ENCODE data around the gene LIN7B. TPM values are rescaled to one million over a fixed set of nuclear protein-coding genes. Genes with fewer than 3 reads are reported as not detected.
A peak's percentile ranks its signal among the peaks of the same experiment; 100 is the strongest.

LIN7B gene
- total and polyA plus RNA-seq, 8 donors: 4.0 to 118 (median 11.5) TPM; not detected in 1

GRCh38 chr19:49103331-49104085 lies 10.7 kb upstream of the LIN7B start:
- DNase-seq: no peak
- TF ChIP-seq CTCF (IDR thresholded peaks at IDR 0.05): no peak
- no peak for TF ChIP-seq POLR2AphosphoS5 (IDR thresholded peaks at IDR 0.05)
- TF ChIP-seq EP300 (IDR thresholded peaks at IDR 0.05): no peak
- no peak for TF ChIP-seq POLR2A (IDR thresholded peaks at IDR 0.05)
- Histone ChIP-seq H3K36me3 (peaks cover 94 to 100% (median 100%) of the 10 kb centered on the region in 4 donors), H3K4me1 (peaks cover 0 to 4% (median 3%) of the 10 kb centered on the region in 4 donors), H3K27ac (no peak overlapping the region), H3K27me3 (no peaks in the 10 kb centered on the region), H3K9me3 (no peaks in the 10 kb centered on the region), H3K4me3 (no peak overlapping the region)
- intact Hi-C loops (cut with DNase I; ENCODE audit: low total_unique reads): no loop called here
- 82 to 91% (median 88%) methylated on average over 21 to 33 of the region's 33 CpGs for WGBS, 5 donors

GRCh38 chr19:49104229-49104864 lies 9.8 kb upstream of the LIN7B start:
- Histone ChIP-seq H3K36me3 (peaks cover 90 to 100% (median 100%) of the 10 kb centered on the region in 4 donors), H3K4me3 (no peak overlapping the region), H3K4me1 (no peaks in the 10 kb centered on the region), H3K27ac (no peak overlapping the region), H3K27me3 (no peaks in the 10 kb centered on the region), H3K9me3 (no peaks in the 10 kb centered on the region)
- 76 to 85% (median 83%) methylated on average over 30 of the region's 30 CpGs for WGBS, 5 donors
- intact Hi-C loops (cut with DNase I; ENCODE audit: low total_unique reads): no loop called here
- no peak for TF ChIP-seq POLR2A (IDR thresholded peaks at IDR 0.05)
- TF ChIP-seq POLR2AphosphoS5 (IDR thresholded peaks at IDR 0.05): no peak
- TF ChIP-seq EP300 (IDR thresholded peaks at IDR 0.05): no peak
- TF ChIP-seq CTCF (IDR thresholded peaks at IDR 0.05): no peak
- DNase-seq: peak in 1 of 2 donors; percentile 65

- Histone ChIP-seq H3K4me3 (no peak overlapping the region), H3K4me1 (peaks cover 0 to 13% (median 5%) of the 10 kb centered on the region in 4 donors), H3K27me3 (no peaks in the 10 kb centered on the region), H3K36me3 (peaks cover 66 to 81% (median 78%) of the 10 kb centered on the region in 4 donors), H3K27ac (no peak overlapping the region), H3K9me3 (no peaks in the 10 kb centered on the region)
- WGBS, 5 donors: 57 to 64% (median 58%) methylated on average over 12 of the region's 12 CpGs
- TF ChIP-seq POLR2A (IDR thresholded peaks at IDR 0.05) (no peak), POLR2AphosphoS5 (IDR thresholded peaks at IDR 0.05) (no peak), CTCF (IDR thresholded peaks at IDR 0.05) (peak in 5 of 7 experiments; percentile 29 to 71 (median 61)), EP300 (IDR thresholded peaks at IDR 0.05) (no peak)
- intact Hi-C loops (cut with DNase I; ENCODE audit: low total_unique reads): no loop called here
- peak; percentile 60 to 77 for DNase-seq
These were observed 7.5 kb upstream of the LIN7B start for GRCh38 chr19:49106648-49107135.

GRCh38 chr19:49107625-49108459 lies 6.3 kb upstream of the LIN7B start:
- H3K27ac ChIP-seq: no peak overlapping the region
- WGBS, 5 donors: 94 to 96% (median 95%) methylated on average over 64 to 93 of the region's 93 CpGs
- intact Hi-C loops (cut with DNase I; ENCODE audit: low total_unique reads): no loop called here
- no peak overlapping the region for H3K4me3 ChIP-seq
- DNase-seq: no peak
- H3K36me3 ChIP-seq: peaks cover 55 to 69% (median 67%) of the 10 kb centered on the region in 4 donors
- peaks cover 0 to 13% (median 5%) of the 10 kb centered on the region in 4 donors for H3K4me1 ChIP-seq
- no peaks in the 10 kb centered on the region for H3K27me3 ChIP-seq
- TF ChIP-seq CTCF (IDR thresholded peaks at IDR 0.05) (no peak), EP300 (IDR thresholded peaks at IDR 0.05) (no peak), POLR2A (IDR thresholded peaks at IDR 0.05) (no peak)
- H3K9me3 ChIP-seq: no peaks in the 10 kb centered on the region

Measured in stomach (tissue), 9 donors.